ENCODE data around the gene SPINK9.

DNA sequence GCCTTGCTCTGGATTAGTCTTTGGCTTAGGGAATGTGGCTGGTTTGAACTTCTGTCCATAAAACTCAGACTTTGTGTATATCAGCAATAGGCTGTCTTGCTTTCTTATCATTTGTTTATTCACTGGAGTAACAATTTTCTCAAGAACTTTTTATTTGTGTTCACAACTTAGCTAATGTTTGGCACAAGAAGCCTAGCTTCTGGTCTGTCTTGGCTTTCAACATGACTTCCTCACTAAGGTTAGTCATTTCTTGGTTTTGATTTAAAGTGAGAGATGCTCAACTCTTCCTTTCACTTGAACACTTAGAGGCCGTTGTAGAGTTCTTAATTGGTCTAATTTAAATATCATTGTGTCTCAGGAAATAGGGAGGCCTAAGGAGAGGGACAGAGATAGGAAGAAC, 53.3 kb downstream of the SPINK9 start:
- TF ChIP-seq, protein P1, sequence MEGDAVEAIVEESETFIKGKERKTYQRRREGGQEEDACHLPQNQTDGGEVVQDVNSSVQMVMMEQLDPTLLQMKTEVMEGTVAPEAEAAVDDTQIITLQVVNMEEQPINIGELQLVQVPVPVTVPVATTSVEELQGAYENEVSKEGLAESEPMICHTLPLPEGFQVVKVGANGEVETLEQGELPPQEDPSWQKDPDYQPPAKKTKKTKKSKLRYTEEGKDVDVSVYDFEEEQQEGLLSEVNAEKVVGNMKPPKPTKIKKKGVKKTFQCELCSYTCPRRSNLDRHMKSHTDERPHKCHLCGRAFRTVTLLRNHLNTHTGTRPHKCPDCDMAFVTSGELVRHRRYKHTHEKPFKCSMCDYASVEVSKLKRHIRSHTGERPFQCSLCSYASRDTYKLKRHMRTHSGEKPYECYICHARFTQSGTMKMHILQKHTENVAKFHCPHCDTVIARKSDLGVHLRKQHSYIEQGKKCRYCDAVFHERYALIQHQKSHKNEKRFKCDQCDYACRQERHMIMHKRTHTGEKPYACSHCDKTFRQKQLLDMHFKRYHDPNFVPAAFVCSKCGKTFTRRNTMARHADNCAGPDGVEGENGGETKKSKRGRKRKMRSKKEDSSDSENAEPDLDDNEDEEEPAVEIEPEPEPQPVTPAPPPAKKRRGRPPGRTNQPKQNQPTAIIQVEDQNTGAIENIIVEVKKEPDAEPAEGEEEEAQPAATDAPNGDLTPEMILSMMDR (IDR thresholded peaks at IDR 0.05) = no peak
- TF ChIP-seq ZFX (IDR thresholded peaks at IDR 0.05; ENCODE audit: borderline replicate concordance) = no peak
